Uterus (tissue), 2 donors: ENCODE results near the gene TIMM21.

Experiments
- CTCF ChIP-seq, 4 experiments: fragments of 200-600 bp in 2 of 4; fragments of 450-650 bp in 2 of 4; sonication (generic) in 2 of 4; IDR thresholded peaks; one replicate each; pipeline ENCODE4 v1.5.1; 2016 to 2019; ENCODE audit warnings: antibody characterized with exemption in 4 of 4, mild to moderate bottlenecking in 2 of 4, moderate library complexity in 1 of 4
- POLR2A ChIP-seq, 2 donors: fragments of 450-650 bp; IDR thresholded peaks; one replicate each; pipeline ENCODE4 v1.6.1; 2016; ENCODE audit warnings: antibody characterized with exemption in 2 of 2, mild to moderate bottlenecking in 1 of 2, moderate library complexity in 1 of 2

GRCh38 chr18:74154716-74155115 is 6.4 kb downstream of the TIMM21 start:
- no peak for TF ChIP-seq POLR2A (IDR thresholded peaks at IDR 0.05)
- TF ChIP-seq CTCF (IDR thresholded peaks at IDR 0.05), result no peak
